ENCODE data around the gene CLTC. TPM values are rescaled to one million over a fixed set of nuclear protein-coding genes. Genes with fewer than 3 reads are reported as not detected.

Gene CLTC
- total RNA-seq, 1 experiment from 2014 or later: 254 TPM

GRCh38 chr17:59671386-59671785 lies 51.7 kb downstream of the CLTC start:
- H3K4me1 ChIP-seq (ENCODE audit: insufficient read depth, low read length): no peaks in the 10 kb centered on the region
- Mint-ChIP-seq H3K9me3 (no peaks in the 10 kb centered on the region), H3K36me3 (ENCODE audit: insufficient read depth in 1 of 3, low read depth in 3 of 3) (peaks cover 8 to 66% (median 38%) of the 10 kb centered on the region in 3 experiments; a peak in 5 of 7 replicates), H3K27ac (peak overlapping the region in 1 of 3 experiments; percentile 68; a peak in 2 of 7 replicates), H3K4me1 (no peaks in the 10 kb centered on the region), H3K27me3 (ENCODE audit: low read depth) (no peaks in the 10 kb centered on the region), H3K4me3 (no peak overlapping the region)
- H3K23ac ChIP-seq (ENCODE audit: insufficient read length, low read depth, low read length): no peak overlapping the region
- H2BK20ac ChIP-seq (ENCODE audit: low read depth, low read length, poor library complexity, severe bottlenecking): no peak overlapping the region
- H3K27ac ChIP-seq (ENCODE audit: insufficient read length, low read depth, low read length): no peak overlapping the region
- H4K5ac ChIP-seq (ENCODE audit: insufficient read length, low read depth, low read length): no peak overlapping the region
- no peak overlapping the region for H3K56ac ChIP-seq (ENCODE audit: insufficient read length, low read depth, low read length)
- H3K4me2 ChIP-seq (ENCODE audit: insufficient read depth, insufficient read length, low read length): no peak overlapping the region
- H3K4ac ChIP-seq (ENCODE audit: low read depth, low read length): no peak overlapping the region
- WGBS (ENCODE audit: extremely low coverage, insufficient read length, low lambda C conversion rate): no CpG with 5 or more reads among the region's 1 CpG
- no peaks in the 10 kb centered on the region for H3K79me1 ChIP-seq (ENCODE audit: insufficient read depth, low read depth, low read length, poor library complexity, severe bottlenecking)
- no peak overlapping the region for H4K91ac ChIP-seq (ENCODE audit: insufficient read length, low read depth, low read length)
- H3K14ac ChIP-seq (ENCODE audit: insufficient read depth, low read length): no peak overlapping the region
- no peak overlapping the region for H2BK120ac ChIP-seq (ENCODE audit: low read depth, low read length, poor library complexity, severe bottlenecking)
- H2BK5ac ChIP-seq (ENCODE audit: insufficient read length, low read length): no peak overlapping the region
- H3K23me2 ChIP-seq (ENCODE audit: insufficient read length, low read depth, low read length, poor library complexity, severe bottlenecking): no peaks in the 10 kb centered on the region
- H3K18ac ChIP-seq (ENCODE audit: insufficient read length, low read depth, low read length): no peak overlapping the region
- no peak overlapping the region for H4K8ac ChIP-seq (replicated peaks; ENCODE audit: insufficient read length, low read depth, low read length)
- H2BK12ac ChIP-seq (ENCODE audit: insufficient read length, low read depth, low read length): no peak overlapping the region
- no peak overlapping the region for H2AK5ac ChIP-seq (ENCODE audit: insufficient read length, low read length)
- no peak for DNase-seq
- H4K20me1 ChIP-seq (ENCODE audit: control insufficient read depth, insufficient read depth, insufficient read length): no peaks in the 10 kb centered on the region
- H3K79me2 ChIP-seq (ENCODE audit: insufficient read depth, low read length): no peaks in the 10 kb centered on the region
- no peak overlapping the region for H3T11ph ChIP-seq (ENCODE audit: low read length)
- H3K9me3 ChIP-seq (ENCODE audit: control insufficient read depth, low read depth, low read length): no peaks in the 10 kb centered on the region
- no peak overlapping the region for H3K9ac ChIP-seq (ENCODE audit: extremely low read depth, insufficient read length, low read length)
- no peaks in the 10 kb centered on the region for H3K27me3 ChIP-seq (ENCODE audit: insufficient read depth, low read length)
- no peak overlapping the region for H2AFZ ChIP-seq (ENCODE audit: low read length)
- H2BK15ac ChIP-seq (ENCODE audit: low read depth, low read length): no peak overlapping the region
- TF ChIP-seq, protein P1, sequence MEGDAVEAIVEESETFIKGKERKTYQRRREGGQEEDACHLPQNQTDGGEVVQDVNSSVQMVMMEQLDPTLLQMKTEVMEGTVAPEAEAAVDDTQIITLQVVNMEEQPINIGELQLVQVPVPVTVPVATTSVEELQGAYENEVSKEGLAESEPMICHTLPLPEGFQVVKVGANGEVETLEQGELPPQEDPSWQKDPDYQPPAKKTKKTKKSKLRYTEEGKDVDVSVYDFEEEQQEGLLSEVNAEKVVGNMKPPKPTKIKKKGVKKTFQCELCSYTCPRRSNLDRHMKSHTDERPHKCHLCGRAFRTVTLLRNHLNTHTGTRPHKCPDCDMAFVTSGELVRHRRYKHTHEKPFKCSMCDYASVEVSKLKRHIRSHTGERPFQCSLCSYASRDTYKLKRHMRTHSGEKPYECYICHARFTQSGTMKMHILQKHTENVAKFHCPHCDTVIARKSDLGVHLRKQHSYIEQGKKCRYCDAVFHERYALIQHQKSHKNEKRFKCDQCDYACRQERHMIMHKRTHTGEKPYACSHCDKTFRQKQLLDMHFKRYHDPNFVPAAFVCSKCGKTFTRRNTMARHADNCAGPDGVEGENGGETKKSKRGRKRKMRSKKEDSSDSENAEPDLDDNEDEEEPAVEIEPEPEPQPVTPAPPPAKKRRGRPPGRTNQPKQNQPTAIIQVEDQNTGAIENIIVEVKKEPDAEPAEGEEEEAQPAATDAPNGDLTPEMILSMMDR (conservative IDR thresholded peaks at IDR 0.05): no peak

All from H9 (cell line).